Mesendoderm (in vitro differentiated cells): ENCODE results near the gene DUOX2. TPM values are rescaled to one million over a fixed set of nuclear protein-coding genes. Genes with fewer than 3 reads are reported as not detected.
A peak's percentile ranks its signal among the peaks of the same experiment; 100 is the strongest.

Experiments used
- DNase-seq: peaks from one replicate; pipeline ENCODE4 v3.0.0; 2013
- H2AK5ac ChIP-seq: 2 replicates; pipeline ENCODE4 v1.6.1; 2013; ENCODE audit warnings: low read length, inconsistent platforms
- H2BK120ac ChIP-seq: 2 replicates; pipeline ENCODE4 v1.6.1; 2013; ENCODE audit warnings: low read depth, mild to moderate bottlenecking, low read length, moderate library complexity, mixed read lengths
- H2BK15ac ChIP-seq: replicated peaks from 2 replicates; pipeline ENCODE4 v1.6.1; 2013; ENCODE audit warnings: low read depth, mild to moderate bottlenecking, moderate library complexity
- H2BK5ac ChIP-seq: 2 replicates; pipeline ENCODE4 v1.6.1; 2013; ENCODE audit warnings: low read length, inconsistent platforms
- H3K18ac ChIP-seq: 2 replicates; pipeline ENCODE4 v1.6.1; 2013; ENCODE audit warnings: mild to moderate bottlenecking, low read length, mixed read lengths
- H3K23ac ChIP-seq: one replicate; pipeline ENCODE4 v1.6.1; 2013; ENCODE audit warnings: low read length
- H3K27ac ChIP-seq: 2 replicates; pipeline ENCODE4 v1.5.1; 2013; ENCODE audit warnings: low read depth, mild to moderate bottlenecking, inconsistent platforms, low read length, moderate library complexity
- H3K27me3 ChIP-seq: 2 replicates; pipeline ENCODE4 v1.6.1; 2013; ENCODE audit warnings: low read length, control low read depth, mild to moderate bottlenecking, inconsistent platforms; ENCODE audit not compliant: insufficient read depth, poor library complexity
- H3K36me3 ChIP-seq: 2 replicates; pipeline ENCODE4 v1.6.1; 2013; ENCODE audit warnings: low read length, inconsistent platforms; ENCODE audit not compliant: control insufficient read depth, insufficient read depth
- H3K4ac ChIP-seq: one replicate; pipeline ENCODE4 v1.6.1; 2013; ENCODE audit warnings: low read depth, mild to moderate bottlenecking, low read length, moderate library complexity
- H3K4me1 ChIP-seq: 2 replicates; pipeline ENCODE4 v1.6.1; 2013; ENCODE audit warnings: low read depth, low read length, inconsistent platforms; ENCODE audit not compliant: control insufficient read depth
- H3K4me2 ChIP-seq: 2 replicates; pipeline ENCODE4 v1.6.1; 2013; ENCODE audit warnings: low read length
- H3K4me3 ChIP-seq: 2 replicates; pipeline ENCODE4 v1.5.1; 2013; ENCODE audit warnings: mild to moderate bottlenecking, low read length
- H3K56ac ChIP-seq: one replicate; pipeline ENCODE4 v1.6.1; 2013; ENCODE audit warnings: low read length
- H3K79me1 ChIP-seq: 2 replicates; pipeline ENCODE4 v1.6.1; 2013; ENCODE audit warnings: low read length, inconsistent platforms
- H3K79me2 ChIP-seq: 2 replicates; pipeline ENCODE4 v1.6.1; 2013; ENCODE audit warnings: mild to moderate bottlenecking, low read length; ENCODE audit not compliant: control insufficient read depth, insufficient read depth
- H3K9ac ChIP-seq: 2 replicates; pipeline ENCODE4 v1.6.1; 2013; ENCODE audit warnings: low read length, inconsistent platforms
- H4K5ac ChIP-seq: one replicate; pipeline ENCODE4 v1.6.1; 2013; ENCODE audit warnings: low read length
- H4K8ac ChIP-seq: one replicate; pipeline ENCODE4 v1.6.1; 2013; ENCODE audit warnings: low read depth, mild to moderate bottlenecking, control low read depth, low read length, moderate library complexity
- WGBS: extraction: QIAGEN DNeasy Blood & Tissue Kit; methylation state at CpG from one replicate; pipeline ENCODE4 v1.1.7; 2013; ENCODE audit warnings: low lambda C conversion rate, missing lambda C conversion rate; ENCODE audit not compliant: insufficient coverage; ENCODE audit errors: extremely low coverage; 5-methylcytosine and 5-hydroxymethylcytosine counted together
- polyA plus RNA-seq, 2 experiments: library from polyadenylated mRNA; stranded (reverse); fragments of 200-250 nt; gene quantifications; one replicate each; pipeline ENCODE4 v1.2.3, GENCODE V29; 2013

The DUOX2 gene
- polyA plus RNA-seq (2013, experiment 1 of 2): 0.01 TPM
- under 0.01 TPM for polyA plus RNA-seq (2013, experiment 2 of 2)

- no peak within 1 kb of the TSS for H3K18ac ChIP-seq
- H2BK15ac ChIP-seq: no peak within 1 kb of the TSS
- peaks cover 75% of the 10 kb centered on the region for H3K27me3 ChIP-seq
- no peak for DNase-seq
- no peak within 1 kb of the TSS for H3K23ac ChIP-seq
- H4K5ac ChIP-seq: no peak within 1 kb of the TSS
- no peak within 1 kb of the TSS for H2AK5ac ChIP-seq
- no peaks in the 10 kb centered on the region for H3K79me1 ChIP-seq
- H2BK120ac ChIP-seq: no peak within 1 kb of the TSS
- no peak within 1 kb of the TSS for H3K27ac ChIP-seq
- H3K36me3 ChIP-seq: no peaks in the 10 kb centered on the region
- no peaks in the 10 kb centered on the region for H3K79me2 ChIP-seq
- H3K56ac ChIP-seq: no peak within 1 kb of the TSS
- no peak within 1 kb of the TSS for H3K4me3 ChIP-seq
- H4K8ac ChIP-seq: no peak within 1 kb of the TSS
- no peak within 1 kb of the TSS for H3K4me2 ChIP-seq
- WGBS: no CpG with 5 or more reads among the region's 42 CpGs
- no peak within 1 kb of the TSS for H2BK5ac ChIP-seq
- no peak within 1 kb of the TSS for H3K9ac ChIP-seq
- no peak within 1 kb of the TSS for H3K4ac ChIP-seq
- H3K4me1 ChIP-seq: no peaks in the 10 kb centered on the region
These were observed at the start of gene DUOX2, which contains the start of gene DUOXA2 for GRCh38 chr15:45114076-45114750. TSS of gene DUOX2 (minus strand) at chr15:45114172. CDS start at chr15:45113411, 761 bp downstream. TSS of gene DUOXA2 (plus strand) at chr15:45114326. CDS start at chr15:45114606, 280 bp downstream.

GRCh38 chr15:45163508-45163856, 49.5 kb upstream of the DUOX2 start:
- Histone ChIP-seq H3K4me3 (no peak overlapping the region), H2BK120ac (no peak overlapping the region), H3K79me1 (no peaks in the 10 kb centered on the region), H3K4ac (no peak overlapping the region), H4K5ac (no peak overlapping the region), H2BK5ac (no peak overlapping the region), H2BK15ac (no peak overlapping the region), H3K27me3 (no peaks in the 10 kb centered on the region), H3K27ac (no peak overlapping the region), H3K36me3 (no peaks in the 10 kb centered on the region), H3K18ac (no peak overlapping the region), H3K23ac (no peak overlapping the region), H3K4me1 (peaks cover 1% of the 10 kb centered on the region), H4K8ac (no peak overlapping the region), H2AK5ac (no peak overlapping the region), H3K9ac (no peak overlapping the region), H3K56ac (no peak overlapping the region), H3K79me2 (no peaks in the 10 kb centered on the region), H3K4me2 (no peak overlapping the region)
- no peak for DNase-seq
- no CpG with 5 or more reads among the region's 9 CpGs for WGBS

GRCh38 chr15:45162771-45163507, 49.0 kb upstream of the DUOX2 start:
- H3K36me3 ChIP-seq: no peaks in the 10 kb centered on the region
- no peak overlapping the region for H4K8ac ChIP-seq
- no peaks in the 10 kb centered on the region for H3K27me3 ChIP-seq
- H3K79me1 ChIP-seq: no peaks in the 10 kb centered on the region
- no CpG with 5 or more reads among the region's 7 CpGs for WGBS
- H4K5ac ChIP-seq: no peak overlapping the region
- no peak overlapping the region for H2BK5ac ChIP-seq
- no peak overlapping the region for H2BK120ac ChIP-seq
- peak; percentile 94 for DNase-seq
- H3K4me1 ChIP-seq: peaks cover 1% of the 10 kb centered on the region
- H3K18ac ChIP-seq: no peak overlapping the region
- no peak overlapping the region for H2AK5ac ChIP-seq
- no peak overlapping the region for H3K4me3 ChIP-seq
- H3K4ac ChIP-seq: no peak overlapping the region
- H3K4me2 ChIP-seq: no peak overlapping the region
- H3K56ac ChIP-seq: peak overlapping the region; percentile 25
- no peak overlapping the region for H2BK15ac ChIP-seq
- H3K27ac ChIP-seq: no peak overlapping the region
- no peak overlapping the region for H3K23ac ChIP-seq
- no peaks in the 10 kb centered on the region for H3K79me2 ChIP-seq
- H3K9ac ChIP-seq: no peak overlapping the region

- no peak for DNase-seq
- H3K4me1 ChIP-seq: no peaks in the 10 kb centered on the region
- H3K36me3 ChIP-seq: no peaks in the 10 kb centered on the region
- H3K27ac ChIP-seq: no peak overlapping the region
- H3K56ac ChIP-seq: no peak overlapping the region
- no peak overlapping the region for H2BK15ac ChIP-seq
- no peak overlapping the region for H3K4ac ChIP-seq
- H3K79me2 ChIP-seq: no peaks in the 10 kb centered on the region
- H3K18ac ChIP-seq: no peak overlapping the region
- no peaks in the 10 kb centered on the region for H3K79me1 ChIP-seq
- no peak overlapping the region for H4K8ac ChIP-seq
- no peak overlapping the region for H2BK120ac ChIP-seq
- no peak overlapping the region for H3K9ac ChIP-seq
- no CpG with 5 or more reads among the region's 14 CpGs for WGBS
- H2AK5ac ChIP-seq: no peak overlapping the region
- H3K23ac ChIP-seq: no peak overlapping the region
- no peak overlapping the region for H3K4me2 ChIP-seq
- H2BK5ac ChIP-seq: no peak overlapping the region
- no peak overlapping the region for H3K4me3 ChIP-seq
- no peak overlapping the region for H4K5ac ChIP-seq
- no peaks in the 10 kb centered on the region for H3K27me3 ChIP-seq
These were observed 47.7 kb upstream of the DUOX2 start for GRCh38 chr15:45161666-45162065.

- H2BK120ac ChIP-seq: no peak overlapping the region
- peak; percentile 66 for DNase-seq
- no peak overlapping the region for H3K23ac ChIP-seq
- H3K4me1 ChIP-seq: no peaks in the 10 kb centered on the region
- no peak overlapping the region for H3K4me2 ChIP-seq
- H3K79me1 ChIP-seq: no peaks in the 10 kb centered on the region
- no peak overlapping the region for H3K27ac ChIP-seq
- H3K4ac ChIP-seq: no peak overlapping the region
- H2BK15ac ChIP-seq: no peak overlapping the region
- H3K9ac ChIP-seq: no peak overlapping the region
- no peaks in the 10 kb centered on the region for H3K27me3 ChIP-seq
- no peak overlapping the region for H2AK5ac ChIP-seq
- H4K8ac ChIP-seq: no peak overlapping the region
- no peaks in the 10 kb centered on the region for H3K79me2 ChIP-seq
- H3K36me3 ChIP-seq: no peaks in the 10 kb centered on the region
- H3K56ac ChIP-seq: no peak overlapping the region
- H4K5ac ChIP-seq: no peak overlapping the region
- no peak overlapping the region for H3K18ac ChIP-seq
- no peak overlapping the region for H3K4me3 ChIP-seq
- no peak overlapping the region for H2BK5ac ChIP-seq
- no CpG with 5 or more reads among the region's 1 CpG for WGBS
These were observed 44.0 kb upstream of the DUOX2 start for GRCh38 chr15:45157974-45158373.
